Pancreas (tissue), 10 donors: ENCODE data around the gene IRAK1. TPM values are rescaled to one million over a fixed set of nuclear protein-coding genes. Genes with fewer than 3 reads are reported as not detected.

Experiments used
- ATAC-seq, 4 donors: fragments of 200-7000 bp; cut with Tn5 transposase; one replicate each; pipeline versions ENCODE4 v1.8.0 to v1.9.1; 2020; ENCODE audit warnings: mild to moderate bottlenecking in 4 of 4, moderate library complexity in 4 of 4
- DNase-seq, 6 donors: peaks; one replicate each; pipeline ENCODE4 v3.0.0-alpha.2; 2020
- FAIRE-seq: peaks from 2 replicates; lab custom pipeline; 2012; peaks lifted over from hg19 to GRCh38; lab: Jason Lieb, UNC
- H3K27ac ChIP-seq, 4 donors: fragments of 200-600 bp; sonication (generic); 1 replicate in 3 of 4; 2 replicates in 1 of 4; pipeline versions ENCODE4 v1.5.0 to v1.8.0; 2020
- H3K27me3 ChIP-seq, 4 donors: fragments of 200-600 bp; one replicate each; pipeline ENCODE4 v1.8.0; 2021
- H3K36me3 ChIP-seq, 3 donors: fragments of 200-600 bp; sonication (generic) in 1 of 3; one replicate each; pipeline versions ENCODE4 v1.5.0 to v1.8.0; 2020 to 2021
- H3K4me1 ChIP-seq, 3 donors: fragments of 200-600 bp; one replicate each; pipeline ENCODE4 v1.8.0; 2021
- H3K4me3 ChIP-seq, 4 donors: fragments of 200-600 bp; sonication (generic) in 2 of 4; one replicate each; pipeline versions ENCODE4 v1.5.0 to v1.8.0; 2020 to 2021
- H3K9me3 ChIP-seq, 4 donors: fragments of 200-600 bp; one replicate each; pipeline ENCODE4 v1.8.0; 2021
- WGBS, 2 donors: extraction: QIAGEN DNeasy Blood & Tissue Kit; methylation state at CpG; one replicate each; pipeline ENCODE4 v1.1.7; 2013; 5-methylcytosine and 5-hydroxymethylcytosine counted together
- intact Hi-C, 3 donors: fragments of 100-400 bp; cut with DNase I; formaldehyde crosslinking; loops; one replicate each; pipeline versions ENCODE4 v1.11.1 to v1.14.2; 2022
- polyA plus RNA-seq, 2 donors: library from polyadenylated mRNA; stranded (reverse); fragments of 200-250 nt; gene quantifications; one replicate each; pipeline ENCODE4 v1.2.3, GENCODE V29; 2013
- total RNA-seq, 6 donors: library from RNA; stranded (reverse); fragmentation: NEBNext Ultra II Directional in 4 of 6; extraction: Animal tissue kit (Norgen Biotek cat#: 25700) in 4 of 6; gene quantifications; one replicate each; pipeline versions ENCODE4 v1.2.1 to v1.2.4, GENCODE V29; 2021 to 2023
- TF ChIP-seq, protein P1 (sequence below), 4 donors: fragments of 200-600 bp; sonication (generic) in 3 of 4; IDR thresholded peaks; one replicate each; pipeline versions ENCODE4 v1.5.0 to v1.8.0; 2021; ENCODE audit warnings: antibody characterized with exemption in 4 of 4
- donor health status: healthy with polysubstance abuse.
- donor health status: DM: no; HTN: no; CAD: no; lungs with moderate emphysema.
- donor health status: DM: no; HTN: no; CAD: no.
- donor health status: control.
- donor health status: control.
- donor health status: Bipolar disorder and iron deficiency.
- donor health status: DM: yes; HTN: yes; CAD: no.
- donor health status: DM: no; HTN: no; CAD: no.
- donor health status: DM: no; HTN: no; CAD: no.
- donor health status: DM: yes; HTN: yes; CAD: no.

IRAK1 gene
- total and polyA plus RNA-seq, 8 donors: 35.8 to 103 (median 60.4) TPM

DNA sequence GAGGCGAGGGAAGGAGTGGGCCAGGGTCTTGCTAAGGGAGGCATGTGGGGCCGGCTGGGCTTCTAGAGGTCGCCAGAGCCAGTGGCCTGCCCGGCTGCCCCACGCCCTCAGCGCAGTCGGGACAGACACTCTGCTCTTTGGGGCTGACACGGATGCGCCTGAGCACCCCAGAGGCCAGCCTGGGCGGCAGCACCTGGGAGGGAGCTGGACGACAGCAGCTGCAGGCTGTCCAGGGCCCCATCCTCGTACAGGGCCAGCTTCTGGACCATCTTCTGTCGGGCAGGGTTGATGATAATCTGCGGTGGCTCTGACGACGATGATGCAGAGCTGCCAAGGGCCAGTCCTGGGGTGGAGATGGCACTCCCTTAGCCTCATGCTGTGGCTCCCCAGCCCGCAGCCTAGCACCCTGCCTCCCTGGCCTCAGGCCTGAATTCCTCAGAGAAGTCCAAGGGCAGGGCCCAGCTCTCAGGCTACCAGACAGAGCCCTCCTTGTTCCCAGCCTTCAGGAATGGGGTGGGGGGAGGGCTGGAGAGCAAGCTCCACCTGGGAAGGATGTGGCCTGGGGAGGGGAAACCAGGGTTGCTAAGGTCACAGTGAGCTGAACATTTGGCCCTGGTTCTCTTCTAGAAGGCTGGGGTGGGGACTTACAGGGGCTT lies 7.2 kb downstream of the IRAK1 start:
- H3K9me3 ChIP-seq: no peaks in the 10 kb centered on the region
- ATAC-seq (peak; percentile 44 to 65 (median 58)), DNase-seq (peak in 4 of 6 donors; percentile 58 to 81 (median 64)), FAIRE-seq (no peak)
- peaks cover 0 to 5% (median 0%) of the 10 kb centered on the region in 3 donors for H3K4me1 ChIP-seq
- WGBS, 2 donors: 66 to 72% methylated on average over 15 to 17 of the region's 17 CpGs
- H3K27me3 ChIP-seq: peaks cover 0 to 4% (median 0%) of the 10 kb centered on the region in 4 donors
- H3K27ac ChIP-seq: peak overlapping the region; percentile 27 to 55 (median 43)
- intact Hi-C loops: no loop called here
- TF ChIP-seq, protein P1, sequence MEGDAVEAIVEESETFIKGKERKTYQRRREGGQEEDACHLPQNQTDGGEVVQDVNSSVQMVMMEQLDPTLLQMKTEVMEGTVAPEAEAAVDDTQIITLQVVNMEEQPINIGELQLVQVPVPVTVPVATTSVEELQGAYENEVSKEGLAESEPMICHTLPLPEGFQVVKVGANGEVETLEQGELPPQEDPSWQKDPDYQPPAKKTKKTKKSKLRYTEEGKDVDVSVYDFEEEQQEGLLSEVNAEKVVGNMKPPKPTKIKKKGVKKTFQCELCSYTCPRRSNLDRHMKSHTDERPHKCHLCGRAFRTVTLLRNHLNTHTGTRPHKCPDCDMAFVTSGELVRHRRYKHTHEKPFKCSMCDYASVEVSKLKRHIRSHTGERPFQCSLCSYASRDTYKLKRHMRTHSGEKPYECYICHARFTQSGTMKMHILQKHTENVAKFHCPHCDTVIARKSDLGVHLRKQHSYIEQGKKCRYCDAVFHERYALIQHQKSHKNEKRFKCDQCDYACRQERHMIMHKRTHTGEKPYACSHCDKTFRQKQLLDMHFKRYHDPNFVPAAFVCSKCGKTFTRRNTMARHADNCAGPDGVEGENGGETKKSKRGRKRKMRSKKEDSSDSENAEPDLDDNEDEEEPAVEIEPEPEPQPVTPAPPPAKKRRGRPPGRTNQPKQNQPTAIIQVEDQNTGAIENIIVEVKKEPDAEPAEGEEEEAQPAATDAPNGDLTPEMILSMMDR (IDR thresholded peaks at IDR 0.05): no peak
- no peak overlapping the region for H3K4me3 ChIP-seq
- H3K36me3 ChIP-seq: no peaks in the 10 kb centered on the region

DNA sequence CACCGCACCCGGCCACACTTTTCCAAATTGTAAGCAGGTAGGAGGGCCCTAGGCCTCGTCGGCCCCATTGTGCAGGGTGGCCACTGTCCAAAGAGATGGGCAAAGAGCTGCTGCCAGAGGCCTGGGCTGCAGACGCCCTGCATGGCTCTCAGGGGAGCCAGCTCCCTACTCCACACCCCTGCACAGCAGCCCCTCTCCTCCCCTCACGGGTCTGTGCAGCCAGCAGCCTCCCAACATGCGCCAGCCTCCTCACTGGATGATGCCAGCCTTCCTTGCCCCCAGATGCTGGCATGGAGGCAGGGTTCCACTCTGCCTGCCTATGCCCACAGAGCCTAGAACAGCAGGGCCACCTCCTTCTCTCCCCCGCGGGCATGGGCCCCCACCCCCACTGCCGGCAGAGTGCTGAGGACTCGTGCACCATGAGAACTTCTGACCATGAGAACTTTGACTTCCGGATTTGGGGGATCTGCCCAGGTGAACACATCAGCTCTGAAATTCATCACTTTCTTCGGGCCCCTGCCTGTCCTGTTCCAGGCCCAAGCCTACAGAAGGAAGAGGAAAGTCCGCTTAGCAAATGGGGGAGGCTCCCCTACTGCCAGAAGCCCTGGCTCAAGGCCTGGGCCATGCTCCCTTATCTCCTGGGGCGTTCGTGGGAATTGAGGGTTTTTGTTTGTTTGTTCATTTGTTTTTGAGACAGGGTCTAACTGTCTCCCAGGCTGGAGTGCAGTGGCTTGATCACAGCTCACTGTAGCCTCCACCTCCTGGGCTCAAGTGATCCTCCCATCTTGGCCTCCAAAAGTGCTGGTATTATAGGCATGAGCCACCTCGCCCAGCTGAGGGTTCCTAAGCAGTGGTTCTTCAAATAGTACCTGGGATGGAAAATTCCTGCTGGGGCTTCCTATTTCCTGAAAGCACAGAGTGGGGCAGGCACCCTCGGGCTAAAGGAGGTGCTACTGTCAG lies 8.0 kb downstream of the IRAK1 start:
- ATAC-seq (no peak), DNase-seq (peak in 1 of 6 donors; percentile 57), FAIRE-seq (no peak)
- 70 to 76% methylated on average over 18 of the region's 18 CpGs for WGBS, 2 donors
- peaks cover 0 to 5% (median 0%) of the 10 kb centered on the region in 3 donors for H3K4me1 ChIP-seq
- no peaks in the 10 kb centered on the region for H3K36me3 ChIP-seq
- intact Hi-C loops: no loop called here
- peak overlapping the region; percentile 1 to 55 (median 38) for H3K27ac ChIP-seq
- H3K27me3 ChIP-seq: peaks cover 0 to 4% (median 0%) of the 10 kb centered on the region in 4 donors
- H3K4me3 ChIP-seq: no peak overlapping the region
- TF ChIP-seq, protein P1 (IDR thresholded peaks at IDR 0.05): no peak
- H3K9me3 ChIP-seq: no peaks in the 10 kb centered on the region

DNA sequence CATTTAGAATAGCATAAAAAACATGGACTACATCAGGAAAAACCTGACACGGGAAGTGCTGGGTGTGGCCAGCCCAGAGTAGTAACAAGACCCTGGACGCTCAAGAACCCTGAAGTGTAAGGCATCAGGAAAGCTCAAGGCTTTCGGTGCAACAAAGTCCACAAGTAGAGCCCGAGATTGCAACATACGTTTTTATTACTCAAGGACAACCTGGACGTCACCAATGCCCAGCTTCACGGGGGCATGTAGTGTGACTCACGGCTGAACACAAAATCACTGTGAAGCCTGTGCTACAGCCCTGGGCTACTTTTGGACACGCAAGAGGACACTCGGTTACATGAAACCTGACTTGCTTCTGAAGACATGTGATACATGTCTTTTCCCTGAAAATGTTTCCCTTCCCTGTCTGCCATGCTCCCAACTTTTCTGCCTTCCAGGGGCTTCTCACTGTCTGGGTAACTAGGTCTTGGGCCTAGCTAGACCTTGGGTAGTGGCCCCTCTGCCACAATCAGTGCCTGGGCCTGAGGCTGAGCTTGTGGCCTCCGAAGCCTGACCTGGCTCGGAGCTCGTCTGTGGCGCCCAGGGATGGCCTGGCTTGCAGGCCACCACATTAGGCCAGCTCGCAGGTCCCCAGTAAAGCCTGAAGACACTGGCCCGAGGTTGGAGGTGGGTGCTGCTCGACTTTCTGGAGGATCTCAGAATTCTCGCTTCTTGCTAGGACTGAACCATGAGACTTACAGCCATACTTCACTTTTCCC lies 9.2 kb downstream of the IRAK1 start:
- Histone ChIP-seq H3K27me3 (peaks cover 0 to 4% (median 0%) of the 10 kb centered on the region in 4 donors), H3K27ac (peak overlapping the region in 3 of 4 donors; percentile 27 to 58 (median 41)), H3K4me1 (peaks cover 0 to 5% (median 0%) of the 10 kb centered on the region in 3 donors), H3K9me3 (no peaks in the 10 kb centered on the region), H3K36me3 (no peaks in the 10 kb centered on the region), H3K4me3 (no peak overlapping the region)
- intact Hi-C loops: no loop called here
- no peak for FAIRE-seq
- WGBS, 2 donors: 65 to 66% methylated on average over 18 of the region's 18 CpGs
- TF ChIP-seq, protein P1 (IDR thresholded peaks at IDR 0.05): no peak
- DNase-seq: peak in 4 of 6 donors; percentile 41 to 75 (median 52)
- peak; percentile 64 to 71 (median 68) for ATAC-seq

DNA sequence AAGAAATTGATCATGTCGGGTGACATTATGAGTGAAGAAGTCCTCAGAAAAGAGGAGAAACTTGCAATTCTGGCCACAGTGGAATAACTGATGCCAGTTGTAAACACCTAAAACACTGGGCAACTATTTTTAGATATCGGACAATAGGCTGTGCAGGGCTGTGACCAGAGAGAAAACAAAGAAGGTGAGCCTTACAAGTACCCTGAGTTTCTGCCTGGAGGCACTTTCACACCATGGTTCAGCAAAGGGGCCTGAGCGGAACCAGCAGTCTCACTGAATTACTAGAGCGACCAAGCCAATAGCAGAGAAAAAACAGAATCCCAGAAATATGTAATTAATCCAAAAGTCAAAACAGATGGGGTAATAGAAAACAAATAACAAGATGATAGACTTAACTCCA lies 11.2 kb downstream of the IRAK1 start:
- DNase-seq (no peak), ATAC-seq (no peak), FAIRE-seq (no peak)
- H3K27me3 ChIP-seq: no peaks in the 10 kb centered on the region
- 62 to 67% methylated on average over 4 of the region's 4 CpGs for WGBS, 2 donors
- TF ChIP-seq, protein P1 (IDR thresholded peaks at IDR 0.05): no peak
- intact Hi-C loops: no loop called here
- no peaks in the 10 kb centered on the region for H3K9me3 ChIP-seq
- no peak overlapping the region for H3K4me3 ChIP-seq
- H3K27ac ChIP-seq: no peak overlapping the region
- no peaks in the 10 kb centered on the region for H3K36me3 ChIP-seq
- H3K4me1 ChIP-seq: peaks cover 0 to 5% (median 0%) of the 10 kb centered on the region in 3 donors
